HEK293 (cell line): Measurements from ENCODE around the gene GPSM1.

ENCODE experiments used
- CTCF ChIA-PET: fragments of 350-600 bp; formaldehyde crosslinking; extraction: SDS; loops from one replicate; lab custom pipeline; 2021; ENCODE audit warnings: antibody characterized with exemption; lab: Yijun Ruan, JAX
- POLR2A ChIA-PET: fragments of 300-600 bp; formaldehyde crosslinking; extraction: SDS; loops from one replicate; lab custom pipeline; 2020; ENCODE audit warnings: antibody characterized with exemption, inconsistent platforms; lab: Yijun Ruan, JAX
- H3K27ac ChIP-seq: fragments of 200-500 bp; sonication (Bioruptor generic); 2 replicates; pipeline ENCODE4 v1.5.1; 2014; ENCODE audit warnings: low read depth, low read length, control low read depth, inconsistent platforms; ENCODE audit errors: extremely low read depth
- H3K36me3 ChIP-seq, 2 experiments: fragments of 200-500 bp in 1 of 2; sonication (Bioruptor generic) in 1 of 2; 1 replicate in 1 of 2; 2 replicates in 1 of 2; pipeline ENCODE4 v1.5.1; 2014 to 2017; ENCODE audit warnings: inconsistent platforms in 2 of 2, low read length in 2 of 2; ENCODE audit not compliant: control insufficient read depth in 2 of 2, insufficient read depth in 1 of 2
- H3K4me1 ChIP-seq: fragments of 200-500 bp; sonication (Bioruptor generic); 2 replicates; pipeline ENCODE4 v1.5.1; 2014; ENCODE audit warnings: mild to moderate bottlenecking, low read length, inconsistent platforms; ENCODE audit not compliant: control insufficient read depth, insufficient read depth
- H3K4me3 ChIP-seq: 2 replicates; pipeline ENCODE4 v1.5.1; 2011; ENCODE audit warnings: low read depth, mild to moderate bottlenecking, control low read depth, low read length, moderate library complexity
- H3K9me3 ChIP-seq: fragments of 200-500 bp; sonication (Bioruptor generic); 2 replicates; pipeline ENCODE4 v1.5.1; 2014; ENCODE audit warnings: low read depth, low read length, inconsistent platforms; ENCODE audit not compliant: control insufficient read depth, insufficient read depth
- EGR2 ChIP-seq: fragments of 450-650 bp; formaldehyde crosslinking; IDR thresholded peaks from 2 replicates; pipeline ENCODE4 v1.5.1; 2016; ENCODE audit warnings: low read depth, missing biosample characterization, missing genetic modification characterization
- GLIS2 ChIP-seq: fragments of 450-650 bp; formaldehyde crosslinking; IDR thresholded peaks from 2 replicates; pipeline ENCODE4 v1.5.1; 2016; ENCODE audit warnings: missing biosample characterization, missing genetic modification characterization
- HOXC10 ChIP-seq: sonication (generic); formaldehyde crosslinking; IDR thresholded peaks from 2 replicates; pipeline ENCODE4 v1.8.1; 2023; ENCODE audit warnings: mild to moderate bottlenecking, missing genetic modification reagents
- KLF1 ChIP-seq: fragments of 450-650 bp; formaldehyde crosslinking; IDR thresholded peaks from 2 replicates; pipeline ENCODE4 v1.5.1; 2016; ENCODE audit warnings: missing biosample characterization, missing genetic modification characterization
- KLF8 ChIP-seq: fragments of 450-650 bp; formaldehyde crosslinking; IDR thresholded peaks from 2 replicates; pipeline ENCODE4 v1.5.1; 2016; ENCODE audit warnings: missing biosample characterization, missing genetic modification characterization
- SALL2 ChIP-seq: fragments of 450-650 bp; formaldehyde crosslinking; IDR thresholded peaks from 2 replicates; pipeline ENCODE4 v1.5.0; 2017; ENCODE audit warnings: missing biosample characterization, mild to moderate bottlenecking, missing genetic modification characterization, borderline replicate concordance
- SP2 ChIP-seq: fragments of 450-650 bp; formaldehyde crosslinking; IDR thresholded peaks from 2 replicates; pipeline ENCODE4 v1.5.1; 2016; ENCODE audit warnings: missing biosample characterization, missing genetic modification characterization
- ZBTB26 ChIP-seq: fragments of 450-650 bp; formaldehyde crosslinking; optimal IDR thresholded peaks from 2 replicates; pipeline ENCODE3; 2016; ENCODE audit warnings: missing biosample characterization, mild to moderate bottlenecking, missing genetic modification characterization
- ZFHX2 ChIP-seq: fragments of 450-650 bp; formaldehyde crosslinking; conservative IDR thresholded peaks from 2 replicates; pipeline ENCODE4 v1.5.1; 2016; ENCODE audit warnings: missing biosample characterization, missing genetic modification characterization
- ZNF114 ChIP-seq: fragments of 450-650 bp; formaldehyde crosslinking; IDR thresholded peaks from 2 replicates; pipeline ENCODE4 v1.5.0; 2017; ENCODE audit warnings: missing biosample characterization, missing genetic modification characterization
- ZNF121 ChIP-seq: fragments of 450-650 bp; formaldehyde crosslinking; IDR thresholded peaks from 2 replicates; pipeline ENCODE4 v1.5.1; 2016; ENCODE audit warnings: missing biosample characterization, missing genetic modification characterization
- ZNF341 ChIP-seq: fragments of 450-650 bp; formaldehyde crosslinking; IDR thresholded peaks from 2 replicates; pipeline ENCODE4; 2016; ENCODE audit warnings: low read depth, missing biosample characterization, missing genetic modification characterization
- ZNF449 ChIP-seq: fragments of 450-650 bp; formaldehyde crosslinking; IDR thresholded peaks from 2 replicates; pipeline ENCODE4 v1.5.1; 2017; ENCODE audit warnings: missing biosample characterization, mild to moderate bottlenecking, missing genetic modification characterization, moderate library complexity
- ZNF600 ChIP-seq: fragments of 450-650 bp; formaldehyde crosslinking; IDR thresholded peaks from 2 replicates; pipeline ENCODE4 v1.5.1; 2016; ENCODE audit warnings: missing biosample characterization, missing genetic modification characterization
- ZNF701 ChIP-seq: fragments of 450-650 bp; formaldehyde crosslinking; IDR thresholded peaks from 2 replicates; pipeline ENCODE4 v1.5.1; 2016; ENCODE audit warnings: missing biosample characterization, missing genetic modification characterization
- ZNF707 ChIP-seq: fragments of 450-650 bp; formaldehyde crosslinking; IDR thresholded peaks from 2 replicates; pipeline ENCODE4 v1.5.1; 2016; ENCODE audit warnings: missing biosample characterization, missing genetic modification characterization
- ZNF747 ChIP-seq: fragments of 450-650 bp; formaldehyde crosslinking; IDR thresholded peaks from 2 replicates; pipeline ENCODE4 v1.5.1; 2016; ENCODE audit warnings: missing biosample characterization, missing genetic modification characterization
- ZNF777 ChIP-seq: fragments of 450-650 bp; formaldehyde crosslinking; IDR thresholded peaks from 2 replicates; pipeline ENCODE4 v1.5.1; 2017; ENCODE audit warnings: missing biosample characterization, missing genetic modification characterization, borderline replicate concordance
- TF ChIP-seq, protein P1 (sequence below): fragments of 450-650 bp; formaldehyde crosslinking; IDR thresholded peaks from 2 replicates; pipeline ENCODE4 v1.5.1; 2016; ENCODE audit warnings: missing biosample characterization, missing genetic modification characterization
- TF ChIP-seq, protein P2 (sequence below): fragments of 450-650 bp; formaldehyde crosslinking; IDR thresholded peaks from 2 replicates; pipeline ENCODE4 v1.5.1; 2016; ENCODE audit warnings: missing biosample characterization, missing genetic modification characterization
- TF ChIP-seq, protein P3 (sequence below): fragments of 450-650 bp; formaldehyde crosslinking; IDR thresholded peaks from 2 replicates; pipeline ENCODE4 v1.5.1; 2016; ENCODE audit warnings: missing biosample characterization, missing genetic modification characterization

GPSM1 gene

GRCh38 chr9:136331556-136332481 lies 4.5 kb downstream of the GPSM1 start:
- H3K36me3 ChIP-seq, result peaks cover 0 to 31% of the 10 kb centered on the region in 2 experiments; a peak in 1 of 3 replicates
- H3K4me3 ChIP-seq, result no peak overlapping the region
- H3K9me3 ChIP-seq, result no peaks in the 10 kb centered on the region
- TF ChIP-seq ZNF747 (no peak), SALL2 (no peak), KLF8 (tag by site-specific recombination) (peak; percentile 66; the same call in 1 of the 2 replicates), SP2 (tag by site-specific recombination) (peak; percentile 28; the same call in 1 of the 2 replicates), ZNF449 (tag by site-specific recombination) (no peak), EGR2 (tag by site-specific recombination) (peak; percentile 75), GLIS2 (tag by site-specific recombination) (peak; percentile 15; the same call in 1 of the 2 replicates), KLF1 (tag by site-specific recombination) (peak; percentile 89), ZFHX2 (tag by site-specific recombination) (peak; percentile 72)
- TF ChIP-seq, protein P1, sequence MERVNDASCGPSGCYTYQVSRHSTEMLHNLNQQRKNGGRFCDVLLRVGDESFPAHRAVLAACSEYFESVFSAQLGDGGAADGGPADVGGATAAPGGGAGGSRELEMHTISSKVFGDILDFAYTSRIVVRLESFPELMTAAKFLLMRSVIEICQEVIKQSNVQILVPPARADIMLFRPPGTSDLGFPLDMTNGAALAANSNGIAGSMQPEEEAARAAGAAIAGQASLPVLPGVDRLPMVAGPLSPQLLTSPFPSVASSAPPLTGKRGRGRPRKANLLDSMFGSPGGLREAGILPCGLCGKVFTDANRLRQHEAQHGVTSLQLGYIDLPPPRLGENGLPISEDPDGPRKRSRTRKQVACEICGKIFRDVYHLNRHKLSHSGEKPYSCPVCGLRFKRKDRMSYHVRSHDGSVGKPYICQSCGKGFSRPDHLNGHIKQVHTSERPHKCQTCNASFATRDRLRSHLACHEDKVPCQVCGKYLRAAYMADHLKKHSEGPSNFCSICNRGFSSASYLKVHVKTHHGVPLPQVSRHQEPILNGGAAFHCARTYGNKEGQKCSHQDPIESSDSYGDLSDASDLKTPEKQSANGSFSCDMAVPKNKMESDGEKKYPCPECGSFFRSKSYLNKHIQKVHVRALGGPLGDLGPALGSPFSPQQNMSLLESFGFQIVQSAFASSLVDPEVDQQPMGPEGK (tag by site-specific recombination), result peak; percentile 32; the same call in 1 of the 2 replicates
- TF ChIP-seq, all 188 proteins: peak for 7
- POLR2A ChIA-PET, result interaction anchor here (0.9 kb wide), 1 partner anchor 31 kb away, joined by 3 read pairs; the partner anchor contains the start of gene DNLZ
- Histone ChIP-seq H3K4me1 (peaks cover 8% of the 10 kb centered on the region), H3K27ac (no peak overlapping the region)
- CTCF ChIA-PET, result interaction anchor here (2.9 kb wide), 1 partner anchor 8 kb away, joined by 23 read pairs; no protein-coding TSS in a partner anchor

DNA sequence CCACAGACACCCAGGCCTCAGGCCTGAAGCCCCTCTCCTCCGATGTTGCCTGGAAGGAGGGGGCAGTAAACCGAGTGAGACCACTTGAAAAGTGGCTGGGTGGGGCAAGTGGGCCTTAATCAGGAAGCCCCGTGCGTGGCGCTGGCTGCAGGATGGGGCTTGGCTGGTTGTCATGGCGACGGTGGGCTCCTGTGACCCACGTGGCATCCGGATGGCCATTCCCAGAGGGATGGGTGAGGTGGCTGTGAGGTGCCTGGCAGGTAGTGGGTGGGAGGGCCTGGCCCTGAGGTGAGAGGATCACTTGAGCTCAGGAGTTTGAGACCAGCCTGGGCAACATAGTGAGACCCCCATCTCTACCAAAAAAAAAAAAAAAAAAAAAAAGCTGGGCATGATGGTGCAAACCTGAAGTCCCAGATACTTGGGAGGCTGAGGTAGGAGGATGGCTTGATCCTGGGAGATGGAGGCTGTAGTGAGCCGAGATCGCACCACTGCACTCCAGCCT lies 5.2 kb downstream of the GPSM1 start:
- Histone ChIP-seq H3K36me3 (peaks cover 0 to 39% of the 10 kb centered on the region in 2 experiments; a peak in 1 of 3 replicates), H3K9me3 (no peaks in the 10 kb centered on the region), H3K27ac (no peak overlapping the region), H3K4me3 (no peak overlapping the region), H3K4me1 (peaks cover 8% of the 10 kb centered on the region)
- ChIA-PET POLR2A (no interaction called here), CTCF (no interaction called here)
- TF ChIP-seq ZNF701 (tag by site-specific recombination), result no peak
- no peak for TF ChIP-seq ZBTB26 (tag by site-specific recombination)
- no peak for TF ChIP-seq HOXC10 (CRISPR knock-in tag)
- TF ChIP-seq, protein P2, sequence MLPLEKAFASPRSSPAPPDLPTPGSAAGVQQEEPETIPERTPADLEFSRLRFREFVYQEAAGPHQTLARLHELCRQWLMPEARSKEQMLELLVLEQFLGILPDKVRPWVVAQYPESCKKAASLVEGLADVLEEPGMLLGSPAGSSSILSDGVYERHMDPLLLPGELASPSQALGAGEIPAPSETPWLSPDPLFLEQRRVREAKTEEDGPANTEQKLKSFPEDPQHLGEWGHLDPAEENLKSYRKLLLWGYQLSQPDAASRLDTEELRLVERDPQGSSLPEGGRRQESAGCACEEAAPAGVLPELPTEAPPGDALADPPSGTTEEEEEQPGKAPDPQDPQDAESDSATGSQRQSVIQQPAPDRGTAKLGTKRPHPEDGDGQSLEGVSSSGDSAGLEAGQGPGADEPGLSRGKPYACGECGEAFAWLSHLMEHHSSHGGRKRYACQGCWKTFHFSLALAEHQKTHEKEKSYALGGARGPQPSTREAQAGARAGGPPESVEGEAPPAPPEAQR (tag by site-specific recombination), result no peak
- TF ChIP-seq, protein P3, sequence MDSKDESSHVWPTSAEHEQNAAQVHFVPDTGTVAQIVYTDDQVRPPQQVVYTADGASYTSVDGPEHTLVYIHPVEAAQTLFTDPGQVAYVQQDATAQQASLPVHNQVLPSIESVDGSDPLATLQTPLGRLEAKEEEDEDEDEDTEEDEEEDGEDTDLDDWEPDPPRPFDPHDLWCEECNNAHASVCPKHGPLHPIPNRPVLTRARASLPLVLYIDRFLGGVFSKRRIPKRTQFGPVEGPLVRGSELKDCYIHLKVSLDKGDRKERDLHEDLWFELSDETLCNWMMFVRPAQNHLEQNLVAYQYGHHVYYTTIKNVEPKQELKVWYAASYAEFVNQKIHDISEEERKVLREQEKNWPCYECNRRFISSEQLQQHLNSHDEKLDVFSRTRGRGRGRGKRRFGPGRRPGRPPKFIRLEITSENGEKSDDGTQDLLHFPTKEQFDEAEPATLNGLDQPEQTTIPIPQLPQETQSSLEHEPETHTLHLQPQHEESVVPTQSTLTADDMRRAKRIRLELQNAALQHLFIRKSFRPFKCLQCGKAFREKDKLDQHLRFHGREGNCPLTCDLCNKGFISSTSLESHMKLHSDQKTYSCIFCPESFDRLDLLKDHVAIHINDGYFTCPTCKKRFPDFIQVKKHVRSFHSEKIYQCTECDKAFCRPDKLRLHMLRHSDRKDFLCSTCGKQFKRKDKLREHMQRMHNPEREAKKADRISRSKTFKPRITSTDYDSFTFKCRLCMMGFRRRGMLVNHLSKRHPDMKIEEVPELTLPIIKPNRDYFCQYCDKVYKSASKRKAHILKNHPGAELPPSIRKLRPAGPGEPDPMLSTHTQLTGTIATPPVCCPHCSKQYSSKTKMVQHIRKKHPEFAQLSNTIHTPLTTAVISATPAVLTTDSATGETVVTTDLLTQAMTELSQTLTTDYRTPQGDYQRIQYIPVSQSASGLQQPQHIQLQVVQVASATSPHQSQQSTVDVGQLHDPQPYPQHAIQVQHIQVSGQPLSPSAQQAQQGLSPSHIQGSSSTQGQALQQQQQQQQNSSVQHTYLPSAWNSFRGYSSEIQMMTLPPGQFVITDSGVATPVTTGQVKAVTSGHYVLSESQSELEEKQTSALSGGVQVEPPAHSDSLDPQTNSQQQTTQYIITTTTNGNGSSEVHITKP (tag by site-specific recombination), result no peak
- no peak for TF ChIP-seq ZNF600 (tag by site-specific recombination)
- TF ChIP-seq ZNF114 (tag by site-specific recombination), result no peak
- no peak for TF ChIP-seq ZNF777 (tag by site-specific recombination)
- TF ChIP-seq ZNF341 (tag by site-specific recombination), result 0 out of 2 replicates have a peak, but pooled peaks have one; percentile 15
- TF ChIP-seq ZNF121 (tag by site-specific recombination), result peak; percentile 97
- no peak for TF ChIP-seq ZNF707 (tag by site-specific recombination)
